Keratinocyte (primary cell): ENCODE measurements around the gene ABCC9. TPM values are rescaled to one million over a fixed set of nuclear protein-coding genes. Genes with fewer than 3 reads are reported as not detected.

ENCODE experiments used
- DNase-seq: peaks from one replicate; pipeline ENCODE4 v3.0.0-alpha.2; 2011; ENCODE audit warnings: low read depth, missing footprints, low spot score
- FAIRE-seq: peaks from 2 replicates; lab custom pipeline; 2011; peaks lifted over from hg19 to GRCh38; lab: Jason Lieb, UNC
- H2AFZ ChIP-seq: 2 replicates; pipeline ENCODE4 v1.6.0; 2012; ENCODE audit warnings: low read length, control low read depth, inconsistent platforms; ENCODE audit not compliant: control insufficient read depth
- H3K27ac ChIP-seq: 2 replicates; pipeline ENCODE4 v1.5.1; 2011; ENCODE audit warnings: low read length; ENCODE audit not compliant: control insufficient read depth, insufficient read depth
- H3K27me3 ChIP-seq: 3 replicates; pipeline ENCODE4 v1.6.0; 2011; ENCODE audit warnings: low read length; ENCODE audit not compliant: control insufficient read depth, insufficient read depth; ENCODE audit errors: extremely low read depth
- H3K36me3 ChIP-seq, 2 experiments: 2 replicates in 1 of 2; 3 replicates in 1 of 2; pipeline ENCODE4 v1.5.1; 2011; ENCODE audit warnings: low read length in 2 of 2, mild to moderate bottlenecking in 1 of 2; ENCODE audit not compliant: control insufficient read depth in 2 of 2, insufficient read depth in 2 of 2; ENCODE audit errors: extremely low read depth in 1 of 2
- H3K4me1 ChIP-seq: 3 replicates; pipeline ENCODE4 v1.5.1; 2011; ENCODE audit warnings: low read length; ENCODE audit not compliant: control insufficient read depth, insufficient read depth; ENCODE audit errors: extremely low read depth
- H3K4me2 ChIP-seq: 3 replicates; pipeline ENCODE4 v1.6.0; 2011; ENCODE audit warnings: low read depth, low read length; ENCODE audit not compliant: control insufficient read depth, insufficient read depth; ENCODE audit errors: extremely low read depth
- H3K4me3 ChIP-seq, 3 experiments: fragments of 200-600 bp in 1 of 3; sonication (generic) in 1 of 3; 2 replicates in 2 of 3; 3 replicates in 1 of 3; pipeline ENCODE4 v1.5.1; 2011 to 2016; ENCODE audit warnings: low read length in 3 of 3, mild to moderate bottlenecking in 3 of 3, control low read depth in 2 of 3, inconsistent platforms in 1 of 3, low read depth in 1 of 3, mixed read lengths in 1 of 3, mixed run types in 1 of 3, moderate library complexity in 1 of 3; ENCODE audit not compliant: control insufficient read depth in 2 of 3, insufficient read depth in 2 of 3; ENCODE audit errors: extremely low read depth in 1 of 3
- H3K79me2 ChIP-seq: 2 replicates; pipeline ENCODE4 v1.6.0; 2012; ENCODE audit warnings: low read length; ENCODE audit not compliant: control insufficient read depth, insufficient read depth
- H3K9ac ChIP-seq: 3 replicates; pipeline ENCODE4 v1.6.0; 2011; ENCODE audit warnings: low read length; ENCODE audit not compliant: control insufficient read depth, insufficient read depth; ENCODE audit errors: extremely low read depth
- H3K9me1 ChIP-seq: 3 replicates; pipeline ENCODE4 v1.6.0; 2011; ENCODE audit warnings: low read length; ENCODE audit not compliant: control insufficient read depth, insufficient read depth; ENCODE audit errors: extremely low read depth
- H3K9me3 ChIP-seq: 2 replicates; pipeline ENCODE4 v1.5.1; 2012; ENCODE audit warnings: low read depth, low read length; ENCODE audit not compliant: control insufficient read depth
- H4K20me1 ChIP-seq: 3 replicates; pipeline ENCODE4 v1.6.0; 2011; ENCODE audit warnings: low read length; ENCODE audit not compliant: control insufficient read depth, insufficient read depth; ENCODE audit errors: extremely low read depth
- CTCF ChIP-seq, 3 experiments: IDR thresholded peaks in 1 of 3; conservative IDR thresholded peaks in 1 of 3; optimal IDR thresholded peaks in 1 of 3; 2 replicates in 2 of 3; 3 replicates in 1 of 3; pipeline versions ENCODE3 to v1.5.1; 2011; ENCODE audit warnings: low read length in 3 of 3, mild to moderate bottlenecking in 3 of 3, moderate library complexity in 2 of 3, control low read depth in 1 of 3, inconsistent platforms in 1 of 3; ENCODE audit not compliant: insufficient read depth in 2 of 3; ENCODE audit errors: extremely low read depth in 1 of 3
- EZH2 ChIP-seq: IDR thresholded peaks from one replicate; pipeline ENCODE4 v1.6.1; 2012; ENCODE audit warnings: inconsistent platforms, mild to moderate bottlenecking, low read length, moderate library complexity
- dilution Hi-C: fragments of 300-500 bp; cut with MboI; formaldehyde crosslinking; loops from one replicate; pipeline ENCODE4 v1.7.0; 2020; ENCODE audit warnings: low sequenced_read_pairs; ENCODE audit not compliant: extremely low pct_ligation_motif_present
- polyA plus RNA-seq, 5 experiments: library from polyadenylated mRNA; depleted of rRNA in 3 of 5; stranded (reverse) in 3 of 5; stranded (forward) in 1 of 5; unstranded in 1 of 5; fragments of >200 nt; gene quantifications; 1 replicate in 1 of 5; 2 replicates in 3 of 5; 3 replicates in 1 of 5; pipeline versions ENCODE4 v1.2.1 to v1.2.3, GENCODE V29; 2011 to 2012; ENCODE audit warnings: missing spikeins in 2 of 5, low read depth in 1 of 5, low replicate concordance in 1 of 5

The ABCC9 gene
- polyA plus RNA-seq, 1 donor (not counting 4 experiments of a cell fraction or from before 2014, with no cell fraction given), result not detected

- H3K79me2 ChIP-seq, result no peaks in the 10 kb centered on the region
- H3K9me3 ChIP-seq, result no peaks in the 10 kb centered on the region
- H3K27me3 ChIP-seq, result no peaks in the 10 kb centered on the region
- TF ChIP-seq EZH2 (no peak), CTCF (optimal IDR thresholded peaks at IDR 0.05 in 1 of 3, IDR thresholded peaks at IDR 0.05 in 1 of 3, conservative IDR thresholded peaks at IDR 0.05 in 1 of 3; ENCODE audit: extremely low read depth in 1 of 3, insufficient read depth in 2 of 3, low read length in 3 of 3) (no peak)
- H3K9ac ChIP-seq, result no peak overlapping the region
- no peak overlapping the region for H2AFZ ChIP-seq
- DNase-seq, result no peak
- no peak overlapping the region for H3K4me3 ChIP-seq
- no peaks in the 10 kb centered on the region for H3K9me1 ChIP-seq
- no peaks in the 10 kb centered on the region for H3K36me3 ChIP-seq
- no peak for FAIRE-seq
- dilution Hi-C loops, result no loop called here
- H3K4me1 ChIP-seq, result no peaks in the 10 kb centered on the region
- H3K27ac ChIP-seq, result no peak overlapping the region
- no peak overlapping the region for H3K4me2 ChIP-seq
- H4K20me1 ChIP-seq, result no peaks in the 10 kb centered on the region
Measured at GRCh38 chr12:21837847-21838246, 103.4 kb downstream of the ABCC9 start.

- TF ChIP-seq EZH2 (no peak), CTCF (optimal IDR thresholded peaks at IDR 0.05 in 1 of 3, IDR thresholded peaks at IDR 0.05 in 1 of 3, conservative IDR thresholded peaks at IDR 0.05 in 1 of 3; ENCODE audit: extremely low read depth in 1 of 3, insufficient read depth in 2 of 3, low read length in 3 of 3) (no peak)
Measured at GRCh38 chr12:21831791-21832344, 109.4 kb downstream of the ABCC9 start.

More at GRCh38 chr12:21831791-21832344, 109.4 kb downstream of the ABCC9 start:
- Histone ChIP-seq H3K27me3 (no peaks in the 10 kb centered on the region), H3K4me3 (no peak overlapping the region), H3K36me3 (no peaks in the 10 kb centered on the region), H3K79me2 (no peaks in the 10 kb centered on the region), H4K20me1 (no peaks in the 10 kb centered on the region), H3K4me2 (no peak overlapping the region), H2AFZ (no peak overlapping the region), H3K27ac (no peak overlapping the region), H3K9me3 (no peaks in the 10 kb centered on the region), H3K9me1 (no peaks in the 10 kb centered on the region), H3K4me1 (no peaks in the 10 kb centered on the region), H3K9ac (no peak overlapping the region)
- no peak for DNase-seq
- FAIRE-seq, result no peak
- dilution Hi-C loops, result no loop called here
